ENCODE results near the gene NSF.
"Not testable (repeated sequence)": the region's sequence is repeated elsewhere in the genome, so short reads cannot be mapped to it uniquely, and the experiment has no call there.

The NSF gene

DNA sequence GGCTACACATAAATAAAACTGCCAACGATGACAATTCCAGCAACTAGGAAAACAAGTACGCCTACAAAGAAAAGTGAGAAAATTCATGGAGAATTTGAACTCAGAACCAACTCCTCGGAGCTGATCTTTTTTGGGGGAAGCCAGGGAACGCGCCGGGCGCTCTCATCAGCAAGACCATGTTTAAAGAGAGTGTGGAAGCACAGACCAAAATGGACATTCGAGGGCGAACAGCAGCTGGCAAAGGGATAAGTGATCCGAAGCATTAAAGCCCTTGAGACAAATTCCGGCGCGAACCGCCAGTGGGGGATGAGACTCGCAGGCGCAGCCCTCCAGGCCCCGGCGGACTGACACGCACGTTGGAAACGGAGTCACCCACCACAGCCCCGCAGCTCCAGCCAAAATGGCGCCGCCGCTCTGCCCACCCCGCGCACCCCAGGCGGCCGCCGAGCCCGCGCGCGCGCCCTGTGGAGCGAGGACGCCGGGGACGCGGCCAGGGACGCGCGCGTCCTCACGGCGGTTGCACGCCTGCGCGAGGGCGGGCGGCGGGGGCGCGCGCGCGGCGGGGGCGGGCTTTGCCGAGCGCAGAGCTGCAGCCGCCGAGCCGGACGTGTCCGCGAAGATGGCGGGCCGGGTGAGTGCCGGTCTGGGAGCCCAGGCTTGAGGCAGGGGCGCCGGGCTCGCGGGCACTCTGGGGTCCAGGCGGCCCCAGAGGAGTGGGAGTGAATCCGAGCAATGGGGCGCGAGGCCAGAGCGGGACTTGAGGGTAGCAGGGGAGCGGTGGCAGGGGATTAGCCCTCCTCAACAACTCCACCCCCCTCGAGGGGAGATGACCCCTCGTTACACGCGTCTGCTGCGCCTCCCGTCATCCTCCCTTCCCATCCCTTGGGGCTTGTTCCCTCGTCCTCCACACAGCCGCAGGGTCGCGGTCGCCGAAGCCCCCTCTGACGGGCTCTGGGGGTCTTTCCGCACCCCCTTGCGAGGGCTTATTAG, at the start of gene NSF:
Gene NSF, plus strand, starts transcription at position 513 of the 990 bp plus-strand sequence. Its CDS starts 107 bp downstream, at position 620.
- not testable (repeated sequence) for DNase-seq

DNA sequence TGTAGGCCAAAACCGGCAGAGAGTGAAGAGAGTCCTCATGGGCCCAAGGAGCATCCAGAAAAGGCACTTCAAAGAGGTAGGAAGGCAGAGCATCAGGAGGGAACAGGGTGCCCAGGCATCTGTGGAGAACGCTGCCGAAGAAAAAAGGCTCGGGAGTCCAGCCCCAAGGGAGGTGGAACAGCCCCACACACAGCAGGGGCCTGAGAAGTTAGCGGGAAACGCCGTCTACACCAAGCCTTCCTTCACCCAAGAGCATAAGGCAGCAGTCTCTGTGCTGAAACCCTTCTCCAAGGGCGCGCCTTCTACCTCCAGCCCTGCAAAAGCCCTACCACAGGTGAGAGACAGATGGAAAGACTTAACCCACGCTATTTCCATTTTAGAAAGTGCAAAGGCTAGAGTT, 41.9 kb upstream of the NSF start:
- not testable (repeated sequence) for DNase-seq

DNA sequence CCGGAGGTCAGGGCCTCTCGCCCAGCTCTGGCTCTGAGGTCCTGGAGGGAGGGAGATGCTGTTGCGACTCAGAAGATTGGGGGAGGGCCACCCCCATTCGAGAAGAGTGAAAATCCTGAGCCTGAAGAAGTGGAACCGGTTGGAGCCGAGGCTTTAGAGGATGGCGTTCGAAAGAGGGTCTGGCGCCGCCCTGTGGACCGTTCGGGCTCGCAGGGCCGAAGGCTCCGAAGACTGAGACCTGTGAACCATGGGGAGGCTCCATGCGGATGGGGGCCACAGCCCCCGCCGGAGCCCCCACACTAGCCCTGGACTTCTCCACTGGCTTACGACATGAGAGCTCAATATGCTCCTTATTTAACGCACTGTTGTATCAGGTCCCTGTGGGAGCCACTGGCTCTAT, 31.3 kb upstream of the NSF start:
- not testable (repeated sequence) for DNase-seq

DNA sequence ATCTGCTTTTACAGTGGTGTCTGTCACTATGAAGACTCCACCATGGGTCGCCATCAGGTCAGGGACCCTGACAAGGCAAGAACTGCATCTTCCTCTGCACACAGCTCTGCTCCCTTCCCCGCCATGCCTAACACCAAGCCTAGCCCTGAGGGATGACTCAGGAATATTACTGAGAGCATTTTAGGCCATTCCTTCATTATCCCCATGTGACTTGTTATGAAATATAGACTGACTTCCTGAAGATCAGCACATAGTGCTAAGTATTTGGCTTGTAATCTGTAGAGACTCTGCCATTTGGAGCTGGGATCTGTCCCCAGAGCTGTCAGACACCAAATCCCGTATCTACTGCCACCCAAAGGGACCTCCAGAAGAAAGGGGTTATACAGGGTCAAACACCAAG, 30.4 kb upstream of the NSF start:
- not testable (repeated sequence) for DNase-seq

DNA sequence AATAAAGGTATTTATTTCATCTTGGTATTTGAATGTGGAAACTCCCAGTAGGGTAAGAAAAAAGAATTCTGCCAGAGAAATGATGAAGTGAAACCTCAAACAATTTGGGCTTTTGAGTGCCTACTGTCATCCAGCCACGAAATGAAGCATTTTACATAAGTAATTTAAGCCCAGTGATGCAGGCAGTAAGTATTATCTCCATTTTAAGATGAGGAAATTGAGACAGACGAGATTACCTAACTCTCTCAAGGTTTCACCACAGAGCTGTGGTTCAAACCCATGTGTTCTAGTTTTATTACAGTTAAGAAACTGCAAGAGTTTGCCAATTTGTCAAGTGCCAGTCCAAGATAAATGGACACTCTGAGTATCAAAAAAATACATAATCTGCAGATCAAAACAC, 24.2 kb upstream of the NSF start:
- DNase-seq: not testable (repeated sequence)

DNA sequence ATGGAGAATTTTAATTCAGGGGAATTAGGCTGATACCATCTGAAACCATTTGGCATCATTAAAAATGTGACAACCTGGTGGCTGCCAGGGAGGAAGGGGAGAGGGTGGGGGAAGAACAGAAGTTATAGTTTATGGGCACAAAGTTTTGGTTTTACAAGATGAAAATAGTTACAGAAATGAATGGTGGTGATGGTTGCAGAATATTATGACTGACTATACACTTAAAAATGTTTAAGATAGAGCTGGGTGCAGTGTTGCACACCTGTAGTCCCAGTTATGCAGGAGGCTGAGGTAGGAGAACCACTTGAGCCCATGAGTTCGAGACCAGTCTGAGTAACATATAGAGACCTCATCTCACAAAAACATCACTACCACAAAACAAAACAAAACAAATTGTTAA, 23.5 kb upstream of the NSF start:
- DNase-seq: not testable (repeated sequence)

DNA sequence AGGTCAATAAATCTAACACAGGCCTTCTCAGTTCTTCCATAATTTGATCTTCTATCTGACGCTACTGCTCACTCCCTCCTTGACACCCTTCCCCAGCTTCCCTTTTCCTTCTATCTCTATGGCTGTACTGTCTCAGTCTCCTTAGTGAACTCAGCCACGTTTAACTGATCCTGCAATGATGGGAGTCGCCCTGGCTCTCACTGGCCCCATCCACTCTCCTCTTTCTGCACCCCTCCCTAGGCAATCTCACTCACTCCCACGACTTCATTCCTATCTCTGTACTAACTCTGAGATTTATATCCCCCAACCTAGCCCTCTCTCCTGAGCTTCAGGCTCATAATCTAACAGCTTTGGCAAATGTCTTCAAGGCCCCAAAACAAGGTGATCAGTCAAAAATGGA, 18.7 kb upstream of the NSF start:
- DNase-seq: not testable (repeated sequence)

DNA sequence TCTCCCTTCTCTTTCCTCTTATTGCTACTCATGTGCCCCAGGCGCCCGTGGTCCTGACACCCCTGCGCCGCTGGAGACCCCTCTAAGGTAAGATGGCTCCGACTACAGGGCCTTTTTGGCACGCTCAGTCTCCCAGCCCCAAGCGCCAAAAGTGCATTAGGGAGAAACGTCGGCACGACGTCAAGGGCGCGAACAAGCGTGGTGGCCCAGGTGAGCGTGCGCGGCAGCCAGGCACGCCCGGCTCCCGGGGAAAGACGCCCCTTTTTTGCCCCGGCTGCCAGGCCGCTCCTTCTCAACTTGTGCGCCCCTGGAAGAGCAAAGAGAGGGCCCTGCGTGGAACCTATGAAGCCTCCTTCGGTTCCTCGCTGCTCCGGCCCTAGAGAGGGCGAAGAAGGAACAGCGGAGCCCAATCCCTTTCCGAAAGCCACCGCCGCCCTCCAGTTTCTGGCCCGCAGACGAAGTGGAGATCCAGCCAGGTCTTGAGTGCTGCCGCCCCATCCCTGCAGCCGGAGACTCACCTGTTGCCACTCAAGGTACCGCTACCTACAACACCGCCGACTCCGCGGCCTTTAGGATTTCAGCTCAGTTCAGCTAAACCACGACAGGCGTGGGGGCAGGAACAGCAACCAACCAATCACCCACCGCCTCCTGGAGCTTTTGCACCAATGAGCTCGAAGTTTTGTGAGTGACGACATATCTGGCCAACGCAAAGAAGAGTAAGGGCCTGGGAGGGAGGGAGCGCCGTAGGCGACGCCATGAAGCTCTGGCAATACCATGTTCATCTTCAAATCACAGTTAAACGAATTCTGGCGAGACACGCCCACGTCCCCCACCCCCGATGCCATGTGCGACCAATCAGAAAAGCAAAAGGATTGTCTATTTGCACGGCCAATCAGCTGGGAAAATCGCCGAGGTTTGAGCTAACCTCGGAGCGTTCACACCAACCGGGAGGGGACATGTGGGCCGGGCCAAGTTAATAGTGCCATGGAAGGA, 11.1 kb upstream of the NSF start, which contains the start of gene ARL17A:
Gene ARL17A, minus strand, starts transcription at position 609 of the 993 bp plus-strand sequence. CDS start 3,369 bp downstream, outside the sequence.
- DNase-seq: not testable (repeated sequence)

DNA sequence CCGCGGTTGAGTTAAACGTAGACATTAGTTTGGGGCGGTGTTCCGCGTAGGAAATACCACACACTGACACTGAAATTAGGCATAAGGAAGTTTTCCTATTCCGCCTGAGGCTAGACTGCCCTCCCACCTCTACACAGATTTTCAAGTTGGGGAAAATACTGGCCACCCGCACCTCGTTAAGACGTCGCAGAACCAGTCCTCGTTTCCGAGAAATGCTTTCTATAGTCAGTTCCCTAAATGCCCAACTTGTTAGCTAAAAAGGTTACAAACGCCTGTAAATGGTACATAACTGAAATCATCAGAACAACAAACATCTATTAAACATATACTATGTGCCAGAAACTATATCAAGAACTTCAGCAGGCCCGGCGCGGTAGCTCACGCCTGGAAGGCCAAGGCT, 10.4 kb upstream of the NSF start:
- not testable (repeated sequence) for DNase-seq

DNA sequence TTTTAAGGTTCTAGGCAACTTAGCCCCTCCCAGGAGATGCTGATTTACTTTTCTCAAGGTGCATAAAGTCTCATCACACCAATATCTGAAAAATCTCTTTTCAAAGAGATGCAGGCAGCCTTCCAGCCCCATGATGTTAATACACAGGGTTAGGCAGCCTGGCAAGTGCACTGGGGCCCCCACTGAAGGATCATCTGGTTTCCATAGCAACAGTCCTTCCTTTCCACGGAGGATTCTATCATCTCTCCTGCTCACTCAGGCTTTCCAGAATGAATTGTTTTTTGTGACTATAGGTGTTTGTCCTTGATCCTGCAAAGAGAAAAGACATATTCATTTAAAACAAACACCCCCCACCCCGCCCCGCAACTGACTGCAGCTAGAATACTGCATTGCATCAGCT, 5.0 kb upstream of the NSF start:
- not testable (repeated sequence) for DNase-seq

DNA sequence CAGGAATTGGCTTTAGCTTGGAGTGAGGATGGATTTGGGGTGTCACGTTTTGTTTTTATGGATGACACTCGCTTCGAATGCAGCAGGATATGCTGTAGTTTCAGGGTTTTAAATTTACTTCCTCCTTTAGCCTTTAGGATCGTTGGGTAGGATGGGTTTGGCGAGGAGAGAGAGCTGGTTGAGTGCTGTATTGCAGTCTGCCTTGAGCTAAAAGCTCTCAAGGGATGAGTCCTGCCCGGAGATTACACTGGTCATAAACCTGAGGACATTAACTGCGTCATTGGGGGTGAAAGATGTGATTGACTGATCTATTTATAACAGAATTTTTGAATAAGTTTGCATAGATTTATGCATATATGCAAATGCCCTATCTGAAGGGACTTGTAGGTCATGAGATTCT, 863 bp downstream of the NSF start:
- not testable (repeated sequence) for DNase-seq

DNA sequence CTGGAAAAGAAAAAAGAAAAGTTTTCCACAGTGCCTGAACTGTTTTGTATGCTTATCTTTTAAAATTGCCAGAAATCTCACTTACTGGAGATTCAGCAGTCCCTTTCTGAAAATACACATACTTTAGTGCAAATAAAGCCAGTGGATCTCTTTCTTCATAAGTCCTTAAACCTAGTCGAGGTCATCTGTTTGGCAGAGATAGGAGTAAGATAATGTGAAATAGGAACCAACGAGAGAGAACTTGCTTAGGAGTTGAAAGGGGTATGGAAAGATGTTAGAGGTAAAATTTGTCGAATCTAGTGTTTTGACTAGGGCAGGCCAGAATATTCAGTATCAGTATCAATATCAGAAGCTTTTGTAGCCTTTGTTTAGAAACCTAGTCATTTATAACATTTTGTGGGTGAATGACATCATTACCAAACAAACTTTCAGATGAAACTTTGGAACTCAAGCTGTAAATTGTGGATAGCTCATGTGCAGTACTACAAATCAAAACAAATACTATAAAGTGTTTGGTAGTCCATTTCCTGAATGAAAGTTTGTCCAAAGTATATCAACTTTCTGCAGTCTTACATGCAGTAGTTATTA, 8.0 kb downstream of the NSF start:
- DNase-seq: not testable (repeated sequence)

DNA sequence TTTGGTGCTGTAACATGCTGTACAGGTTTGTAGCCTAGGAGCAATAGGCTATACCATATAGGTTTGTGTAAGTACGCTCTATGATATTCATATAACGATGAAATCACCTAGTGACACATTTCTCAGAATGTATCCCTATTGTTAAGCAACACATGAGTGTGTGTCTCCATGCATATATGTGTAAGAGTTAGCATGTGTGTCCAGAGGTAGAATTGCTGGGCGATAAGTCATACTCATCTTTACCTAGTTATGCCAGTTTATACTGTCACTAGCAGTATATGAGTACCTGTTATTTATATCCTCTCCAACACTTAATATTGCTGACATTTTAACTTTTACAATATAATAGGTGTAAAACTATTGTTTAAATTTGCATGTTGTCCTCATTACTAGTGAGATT, 10.3 kb downstream of the NSF start:
- DNase-seq: not testable (repeated sequence)

DNA sequence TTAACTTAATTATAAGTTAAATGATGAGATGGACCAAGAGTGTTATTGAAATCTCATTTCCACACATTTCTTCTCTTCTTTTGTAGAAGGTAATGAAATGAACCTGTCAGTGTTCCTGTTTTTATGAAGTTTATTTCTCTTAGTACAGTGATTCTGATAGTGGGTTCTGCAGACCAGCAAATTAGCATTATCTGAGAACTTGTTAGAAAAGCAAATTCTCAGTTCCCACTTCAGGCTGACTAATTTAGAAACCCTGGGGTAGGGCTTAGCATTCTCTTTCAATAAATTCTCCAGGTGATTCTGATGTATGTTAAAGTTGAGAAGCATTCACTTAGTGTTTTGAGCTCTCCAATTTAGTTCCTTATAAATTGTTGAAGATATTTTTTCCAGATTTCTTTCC, 12.7 kb downstream of the NSF start:
- DNase-seq: not testable (repeated sequence)

DNA sequence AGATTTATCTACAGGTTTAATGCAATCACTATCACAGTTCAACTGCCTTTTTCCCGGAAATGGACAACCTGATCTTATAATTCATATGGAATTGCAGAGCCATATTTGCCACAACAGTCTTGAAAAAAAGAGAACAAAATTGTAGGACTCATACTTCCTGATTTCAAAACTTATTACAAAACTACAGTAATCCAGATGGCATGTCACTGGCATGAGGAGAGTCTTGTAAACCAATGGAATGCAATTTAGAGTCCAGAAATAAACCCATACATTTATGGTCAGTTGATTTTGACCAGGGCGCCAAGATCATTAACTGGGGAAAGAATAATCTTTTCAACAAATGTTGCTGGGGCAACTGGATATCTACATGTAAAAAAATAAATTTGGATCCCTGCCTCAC, 20.8 kb downstream of the NSF start:
- not testable (repeated sequence) for DNase-seq

DNA sequence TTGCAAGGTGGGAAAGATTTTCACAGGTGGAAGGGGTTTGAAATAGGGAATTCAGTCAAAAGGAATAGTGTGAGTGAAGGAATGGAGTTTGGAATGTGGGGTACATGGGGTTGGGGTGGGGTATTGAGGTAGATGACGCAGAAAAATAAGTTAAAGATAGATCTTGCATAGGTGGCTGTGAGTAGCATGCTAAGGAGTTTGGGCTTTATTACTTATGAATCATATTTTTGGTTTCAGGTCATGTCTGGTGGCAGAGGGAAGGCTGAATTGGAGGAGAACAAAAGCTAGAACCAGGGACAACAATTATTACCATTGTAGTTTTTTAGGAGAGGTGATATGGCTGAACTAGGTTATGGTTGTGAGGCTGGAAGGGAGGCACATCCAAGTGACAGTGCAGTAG, 23.4 kb downstream of the NSF start:
- not testable (repeated sequence) for DNase-seq

DNA sequence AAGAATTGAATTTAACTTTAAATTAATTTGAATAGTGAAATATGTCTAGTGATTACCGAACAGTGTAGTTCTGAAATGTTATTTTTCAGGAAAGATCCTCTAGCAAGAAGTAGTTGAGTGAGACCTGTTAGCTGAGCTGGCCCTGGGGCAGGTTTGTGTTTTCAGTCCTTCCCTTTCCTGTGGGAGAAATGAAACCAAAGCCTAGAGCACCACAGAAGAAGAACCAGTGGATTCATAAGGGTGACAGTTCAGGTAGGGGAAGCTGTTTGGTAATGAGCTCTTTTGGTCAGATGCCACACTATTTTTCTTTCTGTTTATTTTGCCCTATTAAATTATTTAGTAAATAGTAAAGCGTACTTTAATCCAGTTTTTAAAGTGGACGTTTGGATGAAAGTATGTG, 26.7 kb downstream of the NSF start:
- not testable (repeated sequence) for DNase-seq

DNA sequence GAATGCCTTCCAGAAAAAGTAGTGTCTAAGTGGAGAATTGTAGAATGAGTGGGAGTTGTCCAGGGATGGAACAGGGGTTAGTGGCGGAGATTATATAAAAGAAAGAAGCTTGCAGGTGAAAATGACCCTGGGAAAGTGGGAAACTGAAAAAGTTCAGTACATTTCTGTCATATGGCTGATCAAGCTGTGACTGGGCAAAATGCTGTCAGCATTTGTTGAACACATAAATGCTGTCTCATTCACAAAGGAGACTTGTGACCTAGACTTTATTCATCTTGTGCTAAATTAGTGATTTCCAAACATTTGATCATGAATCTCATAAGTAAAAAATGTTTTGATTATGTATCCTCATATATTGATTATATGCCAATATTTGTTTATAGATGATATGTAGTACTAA, 28.5 kb downstream of the NSF start:
- not testable (repeated sequence) for DNase-seq

DNA sequence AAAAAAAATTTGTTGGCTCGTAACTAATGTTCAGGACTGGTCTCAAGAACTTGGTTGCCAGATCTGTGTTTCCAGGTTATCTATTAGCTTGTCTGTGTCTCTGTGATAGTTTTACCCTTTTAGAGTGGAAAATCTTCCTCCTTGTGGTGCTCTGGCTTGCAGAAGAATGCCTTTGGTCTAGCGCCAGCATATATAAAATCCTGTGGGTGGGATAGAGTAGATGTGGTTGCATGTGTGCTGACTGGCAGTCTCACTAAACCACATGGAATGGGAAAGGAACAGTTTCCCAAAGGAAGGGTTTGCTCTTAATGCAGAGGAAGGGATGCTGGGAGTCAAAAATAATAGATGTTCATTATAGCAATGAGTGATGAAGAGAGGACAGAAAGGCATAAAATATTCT, 33.3 kb downstream of the NSF start:
- not testable (repeated sequence) for DNase-seq

DNA sequence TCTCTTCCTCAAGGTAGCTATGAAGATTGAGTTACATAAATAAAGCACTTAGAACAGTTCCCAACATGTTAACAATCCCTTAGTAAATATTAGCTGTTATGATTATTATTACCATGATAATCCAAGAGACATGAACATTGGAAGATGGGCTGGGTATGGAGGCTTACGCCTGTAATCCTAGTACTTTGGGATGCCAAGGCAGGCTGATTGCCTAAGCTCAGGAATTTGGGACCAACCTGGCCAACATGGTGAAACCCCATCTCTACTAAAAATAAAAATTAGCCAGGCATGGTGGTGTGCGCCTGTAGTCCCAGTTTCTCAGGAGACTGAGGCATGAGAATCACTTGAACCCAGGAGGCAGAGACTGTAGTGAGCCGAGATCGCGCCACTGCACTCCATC, 34.3 kb downstream of the NSF start:
- DNase-seq: not testable (repeated sequence)

DNA sequence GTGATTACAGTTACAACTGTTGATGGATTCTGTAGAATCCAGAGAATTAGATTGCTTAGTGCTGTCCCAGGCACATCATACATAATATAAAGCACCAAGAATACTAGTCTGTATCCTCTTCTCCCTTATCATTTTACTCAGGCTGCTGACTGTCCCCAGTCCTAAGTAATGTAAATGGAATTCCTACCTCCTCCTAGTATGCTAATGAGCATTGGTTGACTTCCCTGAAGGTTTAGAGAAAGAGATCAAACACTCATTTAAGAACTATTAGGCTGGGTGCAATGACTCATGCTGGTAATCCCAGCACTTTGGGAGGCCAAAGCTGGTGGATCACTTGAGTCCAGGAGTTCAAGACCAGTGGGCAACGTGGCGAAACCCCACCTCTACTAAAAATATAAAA, 37.0 kb downstream of the NSF start:
- DNase-seq: not testable (repeated sequence)

DNA sequence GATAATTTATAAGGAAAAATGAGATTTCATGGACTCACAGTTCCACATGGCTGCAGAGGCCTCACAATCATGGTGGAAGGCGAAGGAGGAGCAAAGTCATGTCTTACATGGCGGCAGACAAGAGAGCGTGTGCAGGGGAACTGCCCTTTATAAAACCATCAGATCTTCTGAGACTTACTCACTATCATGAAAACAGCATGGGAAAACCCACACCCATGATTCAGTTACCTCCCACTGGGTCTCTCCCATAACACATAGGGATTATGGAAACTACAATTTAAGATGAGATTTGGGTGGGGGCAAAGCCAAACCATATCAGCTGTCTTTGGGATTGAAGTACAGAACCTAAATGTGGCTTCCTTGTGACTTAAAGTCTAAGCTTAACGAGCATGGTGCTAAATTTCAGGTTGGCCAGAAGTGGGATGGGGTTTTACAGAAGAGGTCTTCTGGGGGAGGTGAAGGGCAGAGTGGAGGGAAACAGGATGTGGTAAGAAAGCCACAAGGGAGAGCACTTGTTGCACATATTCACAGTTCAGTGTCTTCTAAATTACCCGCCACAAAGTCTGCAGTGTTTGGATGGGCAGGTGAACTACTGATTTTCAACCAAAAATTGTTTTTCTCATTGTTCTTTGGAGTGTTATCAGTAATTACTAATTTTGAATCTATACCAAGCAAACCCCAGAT, 38.4 kb downstream of the NSF start:
- DNase-seq: not testable (repeated sequence)

All from NCI-H774 (cell line).